Measurements from ENCODE around the gene RLBP1.

- TF ChIP-seq CTCF (IDR thresholded peaks at IDR 0.05; ENCODE audit: extremely low read depth in 1 of 2, insufficient read depth in 1 of 2, low read depth in 1 of 2, low read length in 2 of 2) (no peak), EZH2 (IDR thresholded peaks at IDR 0.05; ENCODE audit: borderline replicate concordance, low read depth, low read length, severe bottlenecking) (no peak), POLR2A (IDR thresholded peaks at IDR 0.05; ENCODE audit: low read depth, low read length) (no peak)
These were observed 6.0 kb upstream of the RLBP1 start for GRCh38 chr15:89227425-89227824.
